Keratinocyte (primary cell): Measurements from ENCODE around the gene NET1. TPM values are rescaled to one million over a fixed set of nuclear protein-coding genes. Genes with fewer than 3 reads are reported as not detected.

Source experiments
- DNase-seq: peaks from one replicate; pipeline ENCODE4 v3.0.0-alpha.2; 2011; ENCODE audit warnings: low read depth, missing footprints, low spot score
- FAIRE-seq: peaks from 2 replicates; lab custom pipeline; 2011; peaks lifted over from hg19 to GRCh38; lab: Jason Lieb, UNC
- H2AFZ ChIP-seq: 2 replicates; pipeline ENCODE4 v1.6.0; 2012; ENCODE audit warnings: low read length, control low read depth, inconsistent platforms; ENCODE audit not compliant: control insufficient read depth
- H3K27ac ChIP-seq: 2 replicates; pipeline ENCODE4 v1.5.1; 2011; ENCODE audit warnings: low read length; ENCODE audit not compliant: control insufficient read depth, insufficient read depth
- H3K27me3 ChIP-seq: 3 replicates; pipeline ENCODE4 v1.6.0; 2011; ENCODE audit warnings: low read length; ENCODE audit not compliant: control insufficient read depth, insufficient read depth; ENCODE audit errors: extremely low read depth
- H3K36me3 ChIP-seq, 2 experiments: 2 replicates in 1 of 2; 3 replicates in 1 of 2; pipeline ENCODE4 v1.5.1; 2011; ENCODE audit warnings: low read length in 2 of 2, mild to moderate bottlenecking in 1 of 2; ENCODE audit not compliant: control insufficient read depth in 2 of 2, insufficient read depth in 2 of 2; ENCODE audit errors: extremely low read depth in 1 of 2
- H3K4me1 ChIP-seq: 3 replicates; pipeline ENCODE4 v1.5.1; 2011; ENCODE audit warnings: low read length; ENCODE audit not compliant: control insufficient read depth, insufficient read depth; ENCODE audit errors: extremely low read depth
- H3K4me2 ChIP-seq: 3 replicates; pipeline ENCODE4 v1.6.0; 2011; ENCODE audit warnings: low read depth, low read length; ENCODE audit not compliant: control insufficient read depth, insufficient read depth; ENCODE audit errors: extremely low read depth
- H3K4me3 ChIP-seq, 3 experiments: fragments of 200-600 bp in 1 of 3; sonication (generic) in 1 of 3; 2 replicates in 2 of 3; 3 replicates in 1 of 3; pipeline ENCODE4 v1.5.1; 2011 to 2016; ENCODE audit warnings: low read length in 3 of 3, mild to moderate bottlenecking in 3 of 3, control low read depth in 2 of 3, inconsistent platforms in 1 of 3, low read depth in 1 of 3, mixed read lengths in 1 of 3, mixed run types in 1 of 3, moderate library complexity in 1 of 3; ENCODE audit not compliant: control insufficient read depth in 2 of 3, insufficient read depth in 2 of 3; ENCODE audit errors: extremely low read depth in 1 of 3
- H3K79me2 ChIP-seq: 2 replicates; pipeline ENCODE4 v1.6.0; 2012; ENCODE audit warnings: low read length; ENCODE audit not compliant: control insufficient read depth, insufficient read depth
- H3K9ac ChIP-seq: 3 replicates; pipeline ENCODE4 v1.6.0; 2011; ENCODE audit warnings: low read length; ENCODE audit not compliant: control insufficient read depth, insufficient read depth; ENCODE audit errors: extremely low read depth
- H3K9me1 ChIP-seq: 3 replicates; pipeline ENCODE4 v1.6.0; 2011; ENCODE audit warnings: low read length; ENCODE audit not compliant: control insufficient read depth, insufficient read depth; ENCODE audit errors: extremely low read depth
- H3K9me3 ChIP-seq: 2 replicates; pipeline ENCODE4 v1.5.1; 2012; ENCODE audit warnings: low read depth, low read length; ENCODE audit not compliant: control insufficient read depth
- H4K20me1 ChIP-seq: 3 replicates; pipeline ENCODE4 v1.6.0; 2011; ENCODE audit warnings: low read length; ENCODE audit not compliant: control insufficient read depth, insufficient read depth; ENCODE audit errors: extremely low read depth
- EZH2 ChIP-seq: IDR thresholded peaks from one replicate; pipeline ENCODE4 v1.6.1; 2012; ENCODE audit warnings: inconsistent platforms, mild to moderate bottlenecking, low read length, moderate library complexity
- dilution Hi-C: fragments of 300-500 bp; cut with MboI; formaldehyde crosslinking; loops from one replicate; pipeline ENCODE4 v1.7.0; 2020; ENCODE audit warnings: low sequenced_read_pairs; ENCODE audit not compliant: extremely low pct_ligation_motif_present
- polyA minus RNA-seq, 3 experiments: library from RNA; depleted of rRNA, polyadenylated mRNA; stranded (reverse); fragments of >200 nt; gene quantifications; 1 replicate in 1 of 3; 2 replicates in 1 of 3; 3 replicates in 1 of 3; pipeline ENCODE4 v1.2.3, GENCODE V29; 2011
- polyA plus RNA-seq, 5 experiments: library from polyadenylated mRNA; depleted of rRNA in 3 of 5; stranded (reverse) in 3 of 5; stranded (forward) in 1 of 5; unstranded in 1 of 5; fragments of >200 nt; gene quantifications; 1 replicate in 1 of 5; 2 replicates in 3 of 5; 3 replicates in 1 of 5; pipeline versions ENCODE4 v1.2.1 to v1.2.3, GENCODE V29; 2011 to 2012; ENCODE audit warnings: missing spikeins in 2 of 5, low read depth in 1 of 5, low replicate concordance in 1 of 5
- TF ChIP-seq, protein P1 (sequence below), 3 experiments: IDR thresholded peaks in 1 of 3; conservative IDR thresholded peaks in 1 of 3; optimal IDR thresholded peaks in 1 of 3; 2 replicates in 2 of 3; 3 replicates in 1 of 3; pipeline versions ENCODE3 to v1.5.1; 2011; ENCODE audit warnings: low read length in 3 of 3, mild to moderate bottlenecking in 3 of 3, moderate library complexity in 2 of 3, control low read depth in 1 of 3, inconsistent platforms in 1 of 3; ENCODE audit not compliant: insufficient read depth in 2 of 3; ENCODE audit errors: extremely low read depth in 1 of 3

Gene NET1, protein sequence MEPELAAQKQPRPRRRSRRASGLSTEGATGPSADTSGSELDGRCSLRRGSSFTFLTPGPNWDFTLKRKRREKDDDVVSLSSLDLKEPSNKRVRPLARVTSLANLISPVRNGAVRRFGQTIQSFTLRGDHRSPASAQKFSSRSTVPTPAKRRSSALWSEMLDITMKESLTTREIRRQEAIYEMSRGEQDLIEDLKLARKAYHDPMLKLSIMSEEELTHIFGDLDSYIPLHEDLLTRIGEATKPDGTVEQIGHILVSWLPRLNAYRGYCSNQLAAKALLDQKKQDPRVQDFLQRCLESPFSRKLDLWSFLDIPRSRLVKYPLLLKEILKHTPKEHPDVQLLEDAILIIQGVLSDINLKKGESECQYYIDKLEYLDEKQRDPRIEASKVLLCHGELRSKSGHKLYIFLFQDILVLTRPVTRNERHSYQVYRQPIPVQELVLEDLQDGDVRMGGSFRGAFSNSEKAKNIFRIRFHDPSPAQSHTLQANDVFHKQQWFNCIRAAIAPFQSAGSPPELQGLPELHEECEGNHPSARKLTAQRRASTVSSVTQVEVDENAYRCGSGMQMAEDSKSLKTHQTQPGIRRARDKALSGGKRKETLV
- 129 to 233 TPM (median 214 TPM) in 3 replicates for polyA plus RNA-seq
- 36.9 TPM for polyA plus RNA-seq (2011; ENCODE audit: low read depth)
- polyA plus RNA-seq (2011; cell fraction: cytosol; rRNA removed) = 93.0 and 144 TPM in 2 replicates
- polyA plus RNA-seq (2011; cell fraction: nucleus; rRNA removed) = 96.8 and 100 TPM in 2 replicates
- 50.5 and 127 TPM in 2 replicates for polyA plus RNA-seq (2012; ENCODE audit: low replicate concordance)
- polyA minus RNA-seq = 148 to 294 TPM (median 162 TPM) in 3 replicates
- polyA minus RNA-seq (2011; cell fraction: cytosol; rRNA and poly(A)+ RNA removed) = 227 TPM
- polyA minus RNA-seq (2011; cell fraction: nucleus; rRNA and poly(A)+ RNA removed) = 90.2 and 144 TPM in 2 replicates

GRCh38 chr10:5412277-5412941, at the start of gene NET1:
Gene NET1 (plus strand): TSS chr10:5412557. CDS start chr10:5412693, 136 bp downstream.
- FAIRE-seq (peak; percentile 65), DNase-seq (peak; percentile 66)
- H3K27me3 ChIP-seq = no peaks in the 10 kb centered on the region
- H3K4me2 ChIP-seq = peak within 1 kb of the TSS; percentile 93
- H3K9ac ChIP-seq = peak within 1 kb of the TSS; percentile 84
- no peaks in the 10 kb centered on the region for H3K9me1 ChIP-seq
- H3K9me3 ChIP-seq = no peaks in the 10 kb centered on the region
- no peak for TF ChIP-seq EZH2
- TF ChIP-seq, protein P1, sequence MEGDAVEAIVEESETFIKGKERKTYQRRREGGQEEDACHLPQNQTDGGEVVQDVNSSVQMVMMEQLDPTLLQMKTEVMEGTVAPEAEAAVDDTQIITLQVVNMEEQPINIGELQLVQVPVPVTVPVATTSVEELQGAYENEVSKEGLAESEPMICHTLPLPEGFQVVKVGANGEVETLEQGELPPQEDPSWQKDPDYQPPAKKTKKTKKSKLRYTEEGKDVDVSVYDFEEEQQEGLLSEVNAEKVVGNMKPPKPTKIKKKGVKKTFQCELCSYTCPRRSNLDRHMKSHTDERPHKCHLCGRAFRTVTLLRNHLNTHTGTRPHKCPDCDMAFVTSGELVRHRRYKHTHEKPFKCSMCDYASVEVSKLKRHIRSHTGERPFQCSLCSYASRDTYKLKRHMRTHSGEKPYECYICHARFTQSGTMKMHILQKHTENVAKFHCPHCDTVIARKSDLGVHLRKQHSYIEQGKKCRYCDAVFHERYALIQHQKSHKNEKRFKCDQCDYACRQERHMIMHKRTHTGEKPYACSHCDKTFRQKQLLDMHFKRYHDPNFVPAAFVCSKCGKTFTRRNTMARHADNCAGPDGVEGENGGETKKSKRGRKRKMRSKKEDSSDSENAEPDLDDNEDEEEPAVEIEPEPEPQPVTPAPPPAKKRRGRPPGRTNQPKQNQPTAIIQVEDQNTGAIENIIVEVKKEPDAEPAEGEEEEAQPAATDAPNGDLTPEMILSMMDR (optimal IDR thresholded peaks at IDR 0.05 in 1 of 3, IDR thresholded peaks at IDR 0.05 in 1 of 3, conservative IDR thresholded peaks at IDR 0.05 in 1 of 3; ENCODE audit: extremely low read depth in 1 of 3, insufficient read depth in 2 of 3, low read length in 3 of 3) = no peak
- H4K20me1 ChIP-seq = no peaks in the 10 kb centered on the region
- no peaks in the 10 kb centered on the region for H3K36me3 ChIP-seq
- H3K4me3 ChIP-seq = peak within 1 kb of the TSS; percentile 78 to 93 (median 81)
- peaks cover 18% of the 10 kb centered on the region for H3K4me1 ChIP-seq
- H3K27ac ChIP-seq = peak within 1 kb of the TSS; percentile 88
- H3K79me2 ChIP-seq = peaks cover 47% of the 10 kb centered on the region
- peak within 1 kb of the TSS; percentile 96 for H2AFZ ChIP-seq
- dilution Hi-C loops = no loop called here

- no peak overlapping the region for H3K27ac ChIP-seq
- no peak for DNase-seq
- no peaks in the 10 kb centered on the region for H4K20me1 ChIP-seq
- no peaks in the 10 kb centered on the region for H3K36me3 ChIP-seq
- H3K4me1 ChIP-seq = no peaks in the 10 kb centered on the region
- H3K9ac ChIP-seq = no peak overlapping the region
- no peaks in the 10 kb centered on the region for H3K79me2 ChIP-seq
- dilution Hi-C loops = no loop called here
- no peak overlapping the region for H3K4me2 ChIP-seq
- H3K4me3 ChIP-seq = no peak overlapping the region
- FAIRE-seq = no peak
- H2AFZ ChIP-seq = no peak overlapping the region
- H3K9me3 ChIP-seq = no peaks in the 10 kb centered on the region
- H3K9me1 ChIP-seq = no peaks in the 10 kb centered on the region
- TF ChIP-seq EZH2 = no peak
- TF ChIP-seq, protein P1 (optimal IDR thresholded peaks at IDR 0.05 in 1 of 3, IDR thresholded peaks at IDR 0.05 in 1 of 3, conservative IDR thresholded peaks at IDR 0.05 in 1 of 3; ENCODE audit: extremely low read depth in 1 of 3, insufficient read depth in 2 of 3, low read length in 3 of 3) = no peak
- peaks cover 26% of the 10 kb centered on the region for H3K27me3 ChIP-seq
Observed at GRCh38 chr10:5362873-5363272, 49.5 kb upstream of the NET1 start.
